ENCODE data around the gene PCBP3. TPM values are rescaled to one million over a fixed set of nuclear protein-coding genes. Genes with fewer than 3 reads are reported as not detected.

Gene PCBP3
- total and polyA plus RNA-seq, 2 donors (not counting 3 experiments of a cell fraction or from before 2014, with no cell fraction given): 0.06 to 1.1 TPM

GRCh38 chr21:45821315-45821962, 177.9 kb downstream of the PCBP3 start:
- dilution Hi-C loops (cut with MboI; ENCODE audit: extremely low pct_ligation_motif_present, low sequenced_read_pairs) (no loop called here), intact Hi-C loops (cut with micrococcal nuclease) (loop anchor here (5.0 kb wide), 2 partner anchors 529 to 874 kb away; no protein-coding TSS in a partner anchor)
- TF ChIP-seq POLR2AphosphoS5 (IDR thresholded peaks at IDR 0.05; ENCODE audit: insufficient read depth, low read depth, low read length): no peak
- TF ChIP-seq FOS (IDR thresholded peaks at IDR 0.05; ENCODE audit: borderline replicate concordance, insufficient read depth, low read length): no peak
- TF ChIP-seq EZH2 (IDR thresholded peaks at IDR 0.05; ENCODE audit: borderline replicate concordance, low read depth, low read length, severe bottlenecking): no peak
- no peak for TF ChIP-seq MAX (IDR thresholded peaks at IDR 0.05; ENCODE audit: insufficient read depth, insufficient read length)
- TF ChIP-seq MYC (IDR thresholded peaks at IDR 0.05; ENCODE audit: low read depth, low read length): no peak
- TF ChIP-seq POLR2A (IDR thresholded peaks at IDR 0.05; ENCODE audit: low read depth, low read length): no peak
- TF ChIP-seq, protein P1, sequence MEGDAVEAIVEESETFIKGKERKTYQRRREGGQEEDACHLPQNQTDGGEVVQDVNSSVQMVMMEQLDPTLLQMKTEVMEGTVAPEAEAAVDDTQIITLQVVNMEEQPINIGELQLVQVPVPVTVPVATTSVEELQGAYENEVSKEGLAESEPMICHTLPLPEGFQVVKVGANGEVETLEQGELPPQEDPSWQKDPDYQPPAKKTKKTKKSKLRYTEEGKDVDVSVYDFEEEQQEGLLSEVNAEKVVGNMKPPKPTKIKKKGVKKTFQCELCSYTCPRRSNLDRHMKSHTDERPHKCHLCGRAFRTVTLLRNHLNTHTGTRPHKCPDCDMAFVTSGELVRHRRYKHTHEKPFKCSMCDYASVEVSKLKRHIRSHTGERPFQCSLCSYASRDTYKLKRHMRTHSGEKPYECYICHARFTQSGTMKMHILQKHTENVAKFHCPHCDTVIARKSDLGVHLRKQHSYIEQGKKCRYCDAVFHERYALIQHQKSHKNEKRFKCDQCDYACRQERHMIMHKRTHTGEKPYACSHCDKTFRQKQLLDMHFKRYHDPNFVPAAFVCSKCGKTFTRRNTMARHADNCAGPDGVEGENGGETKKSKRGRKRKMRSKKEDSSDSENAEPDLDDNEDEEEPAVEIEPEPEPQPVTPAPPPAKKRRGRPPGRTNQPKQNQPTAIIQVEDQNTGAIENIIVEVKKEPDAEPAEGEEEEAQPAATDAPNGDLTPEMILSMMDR (IDR thresholded peaks at IDR 0.05; ENCODE audit: extremely low read depth in 1 of 2, insufficient read depth in 1 of 2, low read depth in 1 of 2, low read length in 2 of 2): no peak
- no peak for TF ChIP-seq GATA2 (IDR thresholded peaks at IDR 0.05; ENCODE audit: insufficient read depth, insufficient read length, low read depth, low read length)
- no peak for TF ChIP-seq JUN (IDR thresholded peaks at IDR 0.05; ENCODE audit: borderline replicate concordance, insufficient read depth, insufficient read length, low read depth)
- DNase-seq (ENCODE audit: low read depth, low spot score): no peak
- no peaks in the 10 kb centered on the region for H4K20me1 ChIP-seq (replicated peaks; ENCODE audit: control insufficient read depth, extremely low read depth, insufficient read depth, low read length)
- no peaks in the 10 kb centered on the region for H3K79me2 ChIP-seq (ENCODE audit: control insufficient read depth, insufficient read depth, low read length)
- H3K27me3 ChIP-seq (ENCODE audit: control insufficient read depth in 2 of 2, insufficient read depth in 2 of 2, low read length in 2 of 2): peaks cover 3 to 4% of the 10 kb centered on the region in 2 experiments
- FAIRE-seq: no peak
- BruUV-seq (replicated peaks): no TSS peak
- H3K4me3 ChIP-seq (replicated peaks in 1 of 3; ENCODE audit: insufficient read depth in 1 of 3, low read depth in 1 of 3, low read length in 3 of 3): no peak overlapping the region
- no peak overlapping the region for H2AFZ ChIP-seq (ENCODE audit: low read depth, low read length)
- H3K9me3 ChIP-seq (replicated peaks; ENCODE audit: control insufficient read depth, insufficient read depth, low read length): no peaks in the 10 kb centered on the region
- H3K9me1 ChIP-seq (replicated peaks; ENCODE audit: control insufficient read depth, extremely low read depth, insufficient read depth, low read length): no peaks in the 10 kb centered on the region
- POLR2A ChIA-PET: no interaction called here
- H3K36me3 ChIP-seq (ENCODE audit: control insufficient read depth in 2 of 2, extremely low read depth in 1 of 2, insufficient read depth in 2 of 2, low read length in 2 of 2): no peaks in the 10 kb centered on the region
- H3K4me2 ChIP-seq (ENCODE audit: insufficient read depth, low read length): no peak overlapping the region
- no peak overlapping the region for H3K9ac ChIP-seq (replicated peaks; ENCODE audit: extremely low read depth, insufficient read depth, low read length)
- no peaks in the 10 kb centered on the region for H3K4me1 ChIP-seq (ENCODE audit: control insufficient read depth, extremely low read depth, insufficient read depth, low read length)
- CTCF ChIA-PET: interaction anchor here (0.6 to 5.9 kb wide), 18 partner anchors 8 to 684 kb away, joined by 3 to 46 read pairs (median 4); no protein-coding TSS in a partner anchor
- no peak overlapping the region for H3K27ac ChIP-seq (ENCODE audit: insufficient read depth, low read depth, low read length)

Measured in endothelial cell of umbilical vein (primary cell).